ENCODE results near the gene CENPK.
"Not testable (repeated sequence)": the region's sequence is repeated elsewhere in the genome, so short reads cannot be mapped to it uniquely, and the experiment has no call there.

Gene CENPK

DNA sequence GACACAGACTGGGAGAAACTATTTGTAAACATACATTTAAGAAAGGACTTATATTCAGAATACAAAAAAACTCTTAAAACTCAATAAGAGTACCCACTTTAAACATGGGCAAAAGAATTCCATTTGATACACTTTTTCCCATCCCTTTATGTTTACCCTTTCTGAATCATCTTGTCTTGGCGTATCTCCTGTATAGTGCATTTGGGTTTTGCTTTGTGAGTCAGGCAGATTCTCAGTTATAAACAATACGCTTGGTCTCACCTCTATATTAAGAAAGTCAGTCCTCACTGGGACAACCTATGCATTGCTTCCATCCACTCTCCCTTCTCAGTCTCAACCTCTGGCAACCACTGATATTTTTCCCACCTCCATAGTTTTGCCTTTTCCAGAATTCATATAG is 54.0 kb downstream of the CENPK start:
- TF ChIP-seq, protein P1, sequence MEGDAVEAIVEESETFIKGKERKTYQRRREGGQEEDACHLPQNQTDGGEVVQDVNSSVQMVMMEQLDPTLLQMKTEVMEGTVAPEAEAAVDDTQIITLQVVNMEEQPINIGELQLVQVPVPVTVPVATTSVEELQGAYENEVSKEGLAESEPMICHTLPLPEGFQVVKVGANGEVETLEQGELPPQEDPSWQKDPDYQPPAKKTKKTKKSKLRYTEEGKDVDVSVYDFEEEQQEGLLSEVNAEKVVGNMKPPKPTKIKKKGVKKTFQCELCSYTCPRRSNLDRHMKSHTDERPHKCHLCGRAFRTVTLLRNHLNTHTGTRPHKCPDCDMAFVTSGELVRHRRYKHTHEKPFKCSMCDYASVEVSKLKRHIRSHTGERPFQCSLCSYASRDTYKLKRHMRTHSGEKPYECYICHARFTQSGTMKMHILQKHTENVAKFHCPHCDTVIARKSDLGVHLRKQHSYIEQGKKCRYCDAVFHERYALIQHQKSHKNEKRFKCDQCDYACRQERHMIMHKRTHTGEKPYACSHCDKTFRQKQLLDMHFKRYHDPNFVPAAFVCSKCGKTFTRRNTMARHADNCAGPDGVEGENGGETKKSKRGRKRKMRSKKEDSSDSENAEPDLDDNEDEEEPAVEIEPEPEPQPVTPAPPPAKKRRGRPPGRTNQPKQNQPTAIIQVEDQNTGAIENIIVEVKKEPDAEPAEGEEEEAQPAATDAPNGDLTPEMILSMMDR (IDR thresholded peaks at IDR 0.05; ENCODE audit: low read depth, low read length) = no peak
- DNase-seq (ENCODE audit: extremely low read depth, low read depth) = no peak

DNA sequence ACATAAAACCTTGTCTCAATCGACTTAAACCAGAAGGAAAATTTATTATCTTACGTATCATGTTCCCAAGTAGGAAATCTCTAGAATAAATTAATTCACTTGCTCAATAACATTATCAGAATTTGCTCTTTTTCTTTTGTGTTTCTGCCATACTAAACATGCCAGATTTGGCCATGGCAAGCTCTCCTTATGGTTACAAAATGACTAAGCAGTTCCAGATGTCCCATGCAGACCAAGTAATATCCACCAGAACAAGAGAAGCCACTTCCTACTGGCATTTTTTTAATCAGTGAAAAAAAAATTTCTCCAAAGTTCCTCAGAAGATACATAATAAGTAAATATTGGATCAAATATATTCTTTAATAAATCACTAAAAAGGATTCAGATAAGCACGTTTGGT is 56.0 kb downstream of the CENPK start:
- DNase-seq (ENCODE audit: extremely low read depth, low read depth) = peak; percentile 77
- TF ChIP-seq, protein P1 (IDR thresholded peaks at IDR 0.05; ENCODE audit: low read depth, low read length) = no peak

DNA sequence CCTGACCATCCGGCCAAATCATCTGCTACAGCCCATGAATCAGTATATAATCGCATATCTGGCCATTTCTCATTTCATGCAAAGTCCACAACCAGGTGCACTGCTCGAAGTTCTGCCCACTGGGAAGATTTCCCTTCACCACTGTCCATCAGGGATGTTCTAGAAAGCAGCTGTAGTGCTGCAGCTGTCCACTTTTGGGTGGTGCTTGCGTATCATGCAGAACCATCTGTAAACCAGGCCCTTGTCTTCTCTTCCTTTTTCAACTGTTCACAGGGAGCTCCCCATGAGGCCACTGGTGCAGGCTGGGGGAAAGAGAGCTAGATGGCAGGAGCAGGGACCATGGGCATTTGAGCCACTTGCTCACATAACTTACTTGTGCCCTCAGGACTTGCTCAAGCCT is 73.8 kb downstream of the CENPK start:
- no peak for DNase-seq (ENCODE audit: extremely low read depth, low read depth)
- TF ChIP-seq, protein P1 (IDR thresholded peaks at IDR 0.05; ENCODE audit: low read depth, low read length) = no peak

DNA sequence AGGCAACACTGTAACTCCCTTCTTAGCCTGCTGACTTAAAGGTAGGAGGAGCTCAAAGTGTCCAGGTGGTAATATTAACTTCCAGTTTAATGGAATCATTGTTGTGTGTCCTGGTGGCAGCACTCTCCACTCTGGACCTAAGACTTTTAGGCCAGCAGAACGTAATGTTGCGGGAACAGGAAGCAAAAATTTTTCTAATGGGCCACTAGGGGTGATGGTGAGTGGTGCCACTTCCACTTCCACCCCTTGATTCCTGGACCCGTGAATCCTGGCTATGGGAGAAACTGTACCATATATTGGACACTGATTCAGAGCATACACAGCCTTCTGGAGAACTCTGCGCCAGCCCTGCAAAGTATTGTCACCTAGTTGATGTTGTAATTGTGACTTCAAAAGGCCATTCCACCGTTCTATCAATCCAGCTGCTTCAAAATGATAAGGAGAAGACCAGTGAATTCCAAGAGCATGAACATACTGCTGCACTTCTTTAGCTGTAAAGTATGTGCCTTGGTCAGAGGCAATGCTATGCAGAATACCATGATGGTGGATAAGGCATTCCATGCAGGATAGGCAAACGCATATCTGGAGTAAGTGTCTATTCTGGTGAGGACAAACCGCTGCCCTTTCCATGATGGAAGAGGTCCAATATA is 74.8 kb downstream of the CENPK start:
- DNase-seq (ENCODE audit: extremely low read depth, low read depth) = not testable (repeated sequence)

DNA sequence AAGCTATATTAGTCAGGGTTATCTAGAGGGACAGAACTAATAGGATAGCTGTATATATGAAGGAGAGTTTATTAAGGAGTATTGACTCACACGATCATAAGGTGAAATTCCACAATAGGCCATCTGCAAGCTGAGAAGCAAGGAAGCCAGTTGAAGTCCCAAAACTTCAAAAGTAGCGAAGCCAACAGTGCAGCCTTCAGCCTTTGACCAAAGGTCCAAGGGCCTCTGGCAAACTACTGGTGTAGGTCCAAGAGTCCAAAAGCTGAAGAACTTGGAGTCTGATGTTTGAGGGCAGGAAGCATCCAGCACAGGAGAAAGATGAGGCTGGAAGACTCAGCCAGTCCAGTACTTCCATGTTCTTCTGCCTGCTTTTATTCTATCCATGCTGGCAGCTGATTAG is 76.2 kb downstream of the CENPK start:
- not testable (repeated sequence) for DNase-seq (ENCODE audit: extremely low read depth, low read depth)

DNA sequence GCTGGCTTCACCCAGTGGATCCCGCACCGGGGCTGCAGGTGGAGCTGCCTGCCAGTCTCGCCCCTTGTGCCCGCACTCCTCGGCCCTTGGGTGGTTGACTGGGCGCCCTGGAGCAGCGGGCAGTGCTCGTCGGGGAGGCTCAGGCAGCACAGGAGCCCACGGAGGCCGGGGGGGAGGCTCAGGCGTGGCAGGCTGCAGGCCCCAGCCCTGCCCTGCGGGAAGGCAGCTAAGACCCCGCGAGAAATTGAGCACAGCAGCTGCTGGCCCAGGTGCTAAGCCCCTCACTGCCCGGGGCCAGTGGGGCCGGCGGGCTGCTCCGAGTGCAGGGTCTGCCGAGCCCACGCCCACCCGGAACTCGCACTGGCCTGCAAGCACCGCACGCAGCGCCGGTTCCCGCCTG is 77.6 kb downstream of the CENPK start:
- TF ChIP-seq, protein P1 (IDR thresholded peaks at IDR 0.05; ENCODE audit: low read depth, low read length) = no peak
- DNase-seq (ENCODE audit: extremely low read depth, low read depth) = no peak

DNA sequence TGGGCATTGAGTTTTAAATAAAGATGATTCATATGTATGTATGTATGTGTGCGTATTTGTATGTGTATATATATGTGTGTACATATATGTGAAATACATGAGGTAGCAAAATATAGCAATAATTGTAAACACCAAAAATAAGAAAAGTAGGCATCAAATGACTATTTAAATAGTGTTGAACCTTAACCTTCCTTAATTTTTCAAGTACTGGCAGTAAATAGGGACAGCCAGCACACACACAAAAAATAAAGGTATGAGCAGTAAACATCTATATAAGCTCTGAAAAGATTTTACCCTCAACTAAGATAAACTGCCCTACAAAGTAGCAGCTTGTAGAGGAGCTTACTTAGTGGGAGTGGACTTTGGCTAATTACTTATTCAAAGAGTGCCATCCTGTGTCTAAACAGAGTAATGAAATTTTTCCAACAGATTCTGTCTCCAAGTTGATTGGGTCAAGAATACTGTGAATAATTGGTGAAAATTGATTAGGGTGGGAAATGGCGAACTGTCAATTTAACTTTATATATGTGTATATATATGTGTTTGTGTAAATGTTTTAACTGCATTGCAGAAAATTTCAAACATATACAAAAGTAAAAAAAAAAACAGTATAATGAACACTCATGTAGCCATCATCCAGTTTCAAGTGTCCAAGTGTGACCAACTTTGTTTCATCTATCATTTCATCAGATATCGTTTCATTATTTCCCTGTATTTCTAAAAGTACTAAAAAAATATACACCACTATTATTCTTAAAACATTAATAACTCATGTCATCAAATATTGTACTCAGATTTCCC is 79.2 kb downstream of the CENPK start:
- TF ChIP-seq, protein P1 (IDR thresholded peaks at IDR 0.05; ENCODE audit: low read depth, low read length) = peak; percentile 49
- DNase-seq (ENCODE audit: extremely low read depth, low read depth) = peak; percentile 39

DNA sequence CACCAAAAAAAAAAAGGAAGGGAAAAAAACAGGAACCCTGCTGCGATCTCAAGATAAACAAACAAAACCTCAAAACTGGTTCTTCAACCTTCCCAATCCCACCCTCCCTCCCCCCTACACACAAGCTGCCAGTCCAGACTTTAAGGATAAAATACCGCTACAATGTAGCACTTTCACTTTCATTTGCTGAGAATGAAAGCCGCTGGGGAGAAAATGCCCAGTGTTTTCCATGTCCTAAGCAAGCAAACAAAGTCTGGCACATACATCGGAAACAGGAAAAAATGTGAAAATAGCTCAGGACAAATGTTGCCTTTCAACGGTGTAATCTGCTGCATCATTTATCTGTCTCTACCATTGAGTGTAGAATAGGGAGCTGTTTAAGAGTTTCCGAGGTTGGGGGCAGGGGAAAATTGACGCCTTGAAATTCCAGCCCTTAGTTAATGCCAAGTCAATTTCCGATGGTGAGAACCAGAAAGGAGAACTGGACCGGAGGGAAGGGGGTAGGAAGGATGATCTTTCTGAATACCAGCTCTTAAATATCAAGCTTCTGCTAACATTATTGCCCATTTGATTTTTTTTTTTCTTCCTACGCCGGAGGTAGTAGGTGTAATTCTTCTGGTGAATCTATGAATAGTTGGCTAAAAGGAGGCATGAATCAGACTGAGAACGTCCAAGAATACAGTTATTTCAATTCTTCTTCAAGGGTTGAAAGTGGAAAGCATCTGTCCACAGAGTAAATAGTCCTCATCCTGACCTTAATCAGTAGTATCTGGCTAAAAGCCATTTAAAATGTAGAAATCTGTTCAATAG is 80.0 kb downstream of the CENPK start:
- TF ChIP-seq, protein P1 (IDR thresholded peaks at IDR 0.05; ENCODE audit: low read depth, low read length) = no peak
- peak; percentile 16 for DNase-seq (ENCODE audit: extremely low read depth, low read depth)

Measured in AG09319 (cell line).